HepG2 (cell line): ENCODE data around the gene FETUB. TPM values are rescaled to one million over a fixed set of nuclear protein-coding genes. Genes with fewer than 3 reads are reported as not detected.

Experiments
- BRCA1 ChIP-seq: sonication (generic); formaldehyde crosslinking; IDR thresholded peaks from 2 replicates; pipeline ENCODE4 v1.4.0; 2020; ENCODE audit warnings: missing genetic modification reagents
- ERF ChIP-seq: IDR thresholded peaks from 2 replicates; pipeline ENCODE4 v1.6.1; 2018; ENCODE audit warnings: missing biosample characterization, missing genetic modification reagents
- PAF1 ChIP-seq: IDR thresholded peaks from 2 replicates; pipeline ENCODE4 v1.6.1; 2016; ENCODE audit warnings: missing genetic modification reagents, missing compliant biosample characterization
- ZNF530 ChIP-seq: sonication (generic); formaldehyde crosslinking; IDR thresholded peaks from 2 replicates; pipeline ENCODE4 v1.5.0; 2020; ENCODE audit warnings: low read depth, mild to moderate bottlenecking, missing genetic modification reagents
- ZNF549 ChIP-seq: sonication (generic); formaldehyde crosslinking; IDR thresholded peaks from 2 replicates; pipeline ENCODE4 v1.5.0; 2020; ENCODE audit warnings: missing genetic modification reagents
- ZNF678 ChIP-seq: sonication (generic); formaldehyde crosslinking; IDR thresholded peaks from 2 replicates; pipeline ENCODE4 v1.4.0; 2020; ENCODE audit warnings: mild to moderate bottlenecking, missing genetic modification reagents
- polyA plus RNA-seq, 8 experiments: library from polyadenylated mRNA; depleted of rRNA in 3 of 8; stranded (reverse) in 7 of 8; unstranded in 1 of 8; fragments of >200 nt; fragmentation: Illumina TruSeq in 4 of 8; extraction: Trizol in 4 of 8; gene quantifications; 2 replicates each; pipeline versions ENCODE4 v1.2.1 to v1.2.3, GENCODE V29; 2011 to 2016; ENCODE audit warnings: low read depth in 4 of 8, missing spikeins in 1 of 8, mixed read lengths in 1 of 8; ENCODE audit not compliant: insufficient read depth in 1 of 8
- total RNA-seq, 5 experiments: library from RNA; depleted of rRNA; stranded (reverse); fragments of >200 nt; fragmentation: Illumina TruSeq; extraction: Trizol; gene quantifications; 2 replicates each; pipeline ENCODE4 v1.2.3, GENCODE V29; 2016; ENCODE audit warnings: low read depth in 1 of 5
- TF ChIP-seq, protein P1 (sequence below): IDR thresholded peaks from 2 replicates; pipeline ENCODE4 v1.6.1; 2016; ENCODE audit warnings: mild to moderate bottlenecking, missing biosample characterization, missing genetic modification reagents
- TF ChIP-seq, protein P2 (sequence below): sonication (generic); formaldehyde crosslinking; IDR thresholded peaks from 2 replicates; pipeline ENCODE4 v1.4.0; 2020; ENCODE audit warnings: missing genetic modification reagents, mild to moderate bottlenecking, borderline replicate concordance
- TF ChIP-seq, protein P3 (sequence below): sonication (generic); formaldehyde crosslinking; IDR thresholded peaks from 2 replicates; pipeline ENCODE4 v1.4.0; 2020; ENCODE audit warnings: mild to moderate bottlenecking, missing genetic modification reagents, borderline replicate concordance
- TF ChIP-seq, protein P4 (sequence below): sonication (generic); formaldehyde crosslinking; IDR thresholded peaks from 2 replicates; pipeline ENCODE4 v1.5.0; 2020; ENCODE audit warnings: missing genetic modification reagents, mild to moderate bottlenecking, borderline replicate concordance
- TF ChIP-seq, protein P5 (sequence below): sonication (generic); formaldehyde crosslinking; IDR thresholded peaks from 2 replicates; pipeline ENCODE4 v1.5.0; 2020; ENCODE audit warnings: mild to moderate bottlenecking, missing genetic modification reagents, borderline replicate concordance
- TF ChIP-seq, protein P6 (sequence below): sonication (generic); formaldehyde crosslinking; IDR thresholded peaks from 2 replicates; pipeline ENCODE4 v1.9.0; 2022; ENCODE audit warnings: low read depth, missing genetic modification reagents
- TF ChIP-seq, protein P7 (sequence below), 2 experiments: sonication (generic) in 1 of 2; formaldehyde crosslinking in 1 of 2; IDR thresholded peaks; 2 replicates each; pipeline versions ENCODE4 v1.4.0 to v1.6.1; 2018 to 2020; ENCODE audit warnings: missing genetic modification reagents in 2 of 2, borderline replicate concordance in 1 of 2, low read depth in 1 of 2, mild to moderate bottlenecking in 1 of 2, missing biosample characterization in 1 of 2

The FETUB gene
- total and polyA plus RNA-seq, 2 of the 13 experiments (the other 11 are each of a cell fraction or from before 2014, with no cell fraction given), result 2.1 to 4.4 TPM

DNA sequence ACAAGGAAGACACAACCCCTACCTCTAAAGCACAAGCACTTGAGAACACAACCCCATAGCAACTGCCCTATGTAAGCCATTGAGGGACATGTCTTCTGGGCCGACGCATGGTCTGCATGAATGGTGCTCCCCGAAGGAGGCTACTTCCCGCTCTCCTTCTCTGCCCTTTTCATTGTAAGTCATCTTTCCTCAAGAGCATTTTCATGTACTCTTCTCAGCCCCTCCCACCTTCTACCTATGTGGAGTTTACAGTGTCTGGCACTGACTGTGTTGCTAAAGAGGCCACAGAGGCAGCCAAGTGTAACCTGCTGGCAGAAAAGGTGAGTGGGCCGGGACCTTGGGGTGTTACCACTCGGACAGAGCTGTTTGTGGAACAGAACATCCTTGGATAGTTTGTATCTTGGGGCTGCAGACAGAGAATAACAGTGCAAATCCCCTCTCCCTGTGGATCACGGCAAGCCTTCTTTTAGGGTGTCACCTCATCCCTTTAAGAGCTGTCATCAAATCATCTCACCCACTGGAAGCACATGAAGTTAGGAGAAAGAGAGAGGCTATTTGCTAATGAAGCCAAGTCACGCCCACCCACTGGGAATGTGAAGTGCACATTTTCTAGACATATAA lies 21.8 kb upstream of the FETUB start (continued):
- TF ChIP-seq PAF1 (peak; percentile 82), ZNF678 (CRISPR knock-in tag) (0 out of 2 replicates have a peak, but pooled peaks have one; percentile 43), ERF (CRISPR knock-in tag) (0 out of 2 replicates have a peak, but pooled peaks have one; percentile 41), ZNF530 (no peak), BRCA1 (CRISPR knock-in tag) (peak; percentile 49), ZNF549 (CRISPR knock-in tag) (no peak)
- TF ChIP-seq, protein P1, sequence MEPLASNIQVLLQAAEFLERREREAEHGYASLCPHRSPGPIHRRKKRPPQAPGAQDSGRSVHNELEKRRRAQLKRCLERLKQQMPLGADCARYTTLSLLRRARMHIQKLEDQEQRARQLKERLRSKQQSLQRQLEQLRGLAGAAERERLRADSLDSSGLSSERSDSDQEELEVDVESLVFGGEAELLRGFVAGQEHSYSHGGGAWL (CRISPR knock-in tag), result no peak
- TF ChIP-seq, protein P2, sequence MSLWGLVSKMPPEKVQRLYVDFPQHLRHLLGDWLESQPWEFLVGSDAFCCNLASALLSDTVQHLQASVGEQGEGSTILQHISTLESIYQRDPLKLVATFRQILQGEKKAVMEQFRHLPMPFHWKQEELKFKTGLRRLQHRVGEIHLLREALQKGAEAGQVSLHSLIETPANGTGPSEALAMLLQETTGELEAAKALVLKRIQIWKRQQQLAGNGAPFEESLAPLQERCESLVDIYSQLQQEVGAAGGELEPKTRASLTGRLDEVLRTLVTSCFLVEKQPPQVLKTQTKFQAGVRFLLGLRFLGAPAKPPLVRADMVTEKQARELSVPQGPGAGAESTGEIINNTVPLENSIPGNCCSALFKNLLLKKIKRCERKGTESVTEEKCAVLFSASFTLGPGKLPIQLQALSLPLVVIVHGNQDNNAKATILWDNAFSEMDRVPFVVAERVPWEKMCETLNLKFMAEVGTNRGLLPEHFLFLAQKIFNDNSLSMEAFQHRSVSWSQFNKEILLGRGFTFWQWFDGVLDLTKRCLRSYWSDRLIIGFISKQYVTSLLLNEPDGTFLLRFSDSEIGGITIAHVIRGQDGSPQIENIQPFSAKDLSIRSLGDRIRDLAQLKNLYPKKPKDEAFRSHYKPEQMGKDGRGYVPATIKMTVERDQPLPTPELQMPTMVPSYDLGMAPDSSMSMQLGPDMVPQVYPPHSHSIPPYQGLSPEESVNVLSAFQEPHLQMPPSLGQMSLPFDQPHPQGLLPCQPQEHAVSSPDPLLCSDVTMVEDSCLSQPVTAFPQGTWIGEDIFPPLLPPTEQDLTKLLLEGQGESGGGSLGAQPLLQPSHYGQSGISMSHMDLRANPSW (CRISPR knock-in tag), result 0 out of 2 replicates have a peak, but pooled peaks have one; percentile 20
- TF ChIP-seq, protein P3, sequence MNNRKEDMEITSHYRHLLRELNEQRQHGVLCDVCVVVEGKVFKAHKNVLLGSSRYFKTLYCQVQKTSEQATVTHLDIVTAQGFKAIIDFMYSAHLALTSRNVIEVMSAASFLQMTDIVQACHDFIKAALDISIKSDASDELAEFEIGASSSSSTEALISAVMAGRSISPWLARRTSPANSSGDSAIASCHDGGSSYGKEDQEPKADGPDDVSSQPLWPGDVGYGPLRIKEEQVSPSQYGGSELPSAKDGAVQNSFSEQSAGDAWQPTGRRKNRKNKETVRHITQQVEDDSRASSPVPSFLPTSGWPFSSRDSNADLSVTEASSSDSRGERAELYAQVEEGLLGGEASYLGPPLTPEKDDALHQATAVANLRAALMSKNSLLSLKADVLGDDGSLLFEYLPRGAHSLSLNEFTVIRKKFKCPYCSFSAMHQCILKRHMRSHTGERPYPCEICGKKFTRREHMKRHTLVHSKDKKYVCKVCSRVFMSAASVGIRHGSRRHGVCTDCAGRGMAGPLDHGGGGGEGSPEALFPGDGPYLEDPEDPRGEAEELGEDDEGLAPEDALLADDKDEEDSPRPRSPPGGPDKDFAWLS (CRISPR knock-in tag), result no peak
- TF ChIP-seq, protein P4, sequence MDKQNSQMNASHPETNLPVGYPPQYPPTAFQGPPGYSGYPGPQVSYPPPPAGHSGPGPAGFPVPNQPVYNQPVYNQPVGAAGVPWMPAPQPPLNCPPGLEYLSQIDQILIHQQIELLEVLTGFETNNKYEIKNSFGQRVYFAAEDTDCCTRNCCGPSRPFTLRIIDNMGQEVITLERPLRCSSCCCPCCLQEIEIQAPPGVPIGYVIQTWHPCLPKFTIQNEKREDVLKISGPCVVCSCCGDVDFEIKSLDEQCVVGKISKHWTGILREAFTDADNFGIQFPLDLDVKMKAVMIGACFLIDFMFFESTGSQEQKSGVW, result 0 out of 2 replicates have a peak, but pooled peaks have one; percentile 2
- TF ChIP-seq, protein P5, sequence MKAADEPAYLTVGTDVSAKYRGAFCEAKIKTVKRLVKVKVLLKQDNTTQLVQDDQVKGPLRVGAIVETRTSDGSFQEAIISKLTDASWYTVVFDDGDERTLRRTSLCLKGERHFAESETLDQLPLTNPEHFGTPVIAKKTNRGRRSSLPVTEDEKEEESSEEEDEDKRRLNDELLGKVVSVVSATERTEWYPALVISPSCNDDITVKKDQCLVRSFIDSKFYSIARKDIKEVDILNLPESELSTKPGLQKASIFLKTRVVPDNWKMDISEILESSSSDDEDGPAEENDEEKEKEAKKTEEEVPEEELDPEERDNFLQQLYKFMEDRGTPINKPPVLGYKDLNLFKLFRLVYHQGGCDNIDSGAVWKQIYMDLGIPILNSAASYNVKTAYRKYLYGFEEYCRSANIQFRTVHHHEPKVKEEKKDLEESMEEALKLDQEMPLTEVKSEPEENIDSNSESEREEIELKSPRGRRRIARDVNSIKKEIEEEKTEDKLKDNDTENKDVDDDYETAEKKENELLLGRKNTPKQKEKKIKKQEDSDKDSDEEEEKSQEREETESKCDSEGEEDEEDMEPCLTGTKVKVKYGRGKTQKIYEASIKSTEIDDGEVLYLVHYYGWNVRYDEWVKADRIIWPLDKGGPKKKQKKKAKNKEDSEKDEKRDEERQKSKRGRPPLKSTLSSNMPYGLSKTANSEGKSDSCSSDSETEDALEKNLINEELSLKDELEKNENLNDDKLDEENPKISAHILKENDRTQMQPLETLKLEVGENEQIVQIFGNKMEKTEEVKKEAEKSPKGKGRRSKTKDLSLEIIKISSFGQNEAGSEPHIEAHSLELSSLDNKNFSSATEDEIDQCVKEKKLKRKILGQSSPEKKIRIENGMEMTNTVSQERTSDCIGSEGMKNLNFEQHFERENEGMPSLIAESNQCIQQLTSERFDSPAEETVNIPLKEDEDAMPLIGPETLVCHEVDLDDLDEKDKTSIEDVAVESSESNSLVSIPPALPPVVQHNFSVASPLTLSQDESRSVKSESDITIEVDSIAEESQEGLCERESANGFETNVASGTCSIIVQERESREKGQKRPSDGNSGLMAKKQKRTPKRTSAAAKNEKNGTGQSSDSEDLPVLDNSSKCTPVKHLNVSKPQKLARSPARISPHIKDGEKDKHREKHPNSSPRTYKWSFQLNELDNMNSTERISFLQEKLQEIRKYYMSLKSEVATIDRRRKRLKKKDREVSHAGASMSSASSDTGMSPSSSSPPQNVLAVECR (CRISPR knock-in tag), result no peak
- TF ChIP-seq, protein P6, sequence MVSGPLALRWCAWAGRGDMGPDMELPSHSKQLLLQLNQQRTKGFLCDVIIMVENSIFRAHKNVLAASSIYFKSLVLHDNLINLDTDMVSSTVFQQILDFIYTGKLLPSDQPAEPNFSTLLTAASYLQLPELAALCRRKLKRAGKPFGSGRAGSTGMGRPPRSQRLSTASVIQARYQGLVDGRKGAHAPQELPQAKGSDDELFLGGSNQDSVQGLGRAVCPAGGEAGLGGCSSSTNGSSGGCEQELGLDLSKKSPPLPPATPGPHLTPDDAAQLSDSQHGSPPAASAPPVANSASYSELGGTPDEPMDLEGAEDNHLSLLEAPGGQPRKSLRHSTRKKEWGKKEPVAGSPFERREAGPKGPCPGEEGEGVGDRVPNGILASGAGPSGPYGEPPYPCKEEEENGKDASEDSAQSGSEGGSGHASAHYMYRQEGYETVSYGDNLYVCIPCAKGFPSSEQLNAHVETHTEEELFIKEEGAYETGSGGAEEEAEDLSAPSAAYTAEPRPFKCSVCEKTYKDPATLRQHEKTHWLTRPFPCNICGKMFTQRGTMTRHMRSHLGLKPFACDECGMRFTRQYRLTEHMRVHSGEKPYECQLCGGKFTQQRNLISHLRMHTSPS (CRISPR knock-in tag), result no peak
- TF ChIP-seq, protein P7, sequence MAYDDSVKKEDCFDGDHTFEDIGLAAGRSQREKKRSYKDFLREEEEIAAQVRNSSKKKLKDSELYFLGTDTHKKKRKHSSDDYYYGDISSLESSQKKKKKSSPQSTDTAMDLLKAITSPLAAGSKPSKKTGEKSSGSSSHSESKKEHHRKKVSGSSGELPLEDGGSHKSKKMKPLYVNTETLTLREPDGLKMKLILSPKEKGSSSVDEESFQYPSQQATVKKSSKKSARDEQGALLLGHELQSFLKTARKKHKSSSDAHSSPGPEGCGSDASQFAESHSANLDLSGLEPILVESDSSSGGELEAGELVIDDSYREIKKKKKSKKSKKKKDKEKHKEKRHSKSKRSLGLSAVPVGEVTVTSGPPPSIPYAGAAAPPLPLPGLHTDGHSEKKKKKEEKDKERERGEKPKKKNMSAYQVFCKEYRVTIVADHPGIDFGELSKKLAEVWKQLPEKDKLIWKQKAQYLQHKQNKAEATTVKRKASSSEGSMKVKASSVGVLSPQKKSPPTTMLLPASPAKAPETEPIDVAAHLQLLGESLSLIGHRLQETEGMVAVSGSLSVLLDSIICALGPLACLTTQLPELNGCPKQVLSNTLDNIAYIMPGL (CRISPR knock-in tag; IDR thresholded peaks at IDR 0.05; ENCODE audit: borderline replicate concordance in 1 of 2, low read depth in 1 of 2), result 0 out of 4 replicates have a peak, but pooled peaks of 1 of the 2 experiments have one; percentile 1
